Measurements from ENCODE around the gene CACNA1B. TPM values are rescaled to one million over a fixed set of nuclear protein-coding genes. Genes with fewer than 3 reads are reported as not detected.
"Not testable (repeated sequence)": the region's sequence is repeated elsewhere in the genome, so short reads cannot be mapped to it uniquely, and the experiment has no call there.

CACNA1B gene
- total and polyA plus RNA-seq, 2 of the 13 experiments (the other 11 are each of a cell fraction or from before 2014, with no cell fraction given): under 0.01 to 0.04 TPM

- no peak for TF ChIP-seq CREB1 (IDR thresholded peaks at IDR 0.05)
- no peak for TF ChIP-seq CREB1 (CRISPR knock-in tag; IDR thresholded peaks at IDR 0.05)
- TF ChIP-seq TCF7L2 (IDR thresholded peaks at IDR 0.05; ENCODE audit: low read depth, low read length): no peak
- no peak for TF ChIP-seq USF2 (IDR thresholded peaks at IDR 0.05; ENCODE audit: low read depth, low read length)
- TF ChIP-seq USF2 (CRISPR knock-in tag; IDR thresholded peaks at IDR 0.05; ENCODE audit: borderline replicate concordance): no peak
Observed at GRCh38 chr9:138105561-138106505, 228.3 kb downstream of the CACNA1B start (continued).

- H3K27me3 ChIP-seq (ENCODE audit: control insufficient read depth in 1 of 2, insufficient read depth in 2 of 2, low read length in 2 of 2); BruUV-seq (replicated peaks); CTCF ChIA-PET (ENCODE audit: low intra/inter-chr PET ratio, low total read pairs); H3K27ac ChIP-seq (ENCODE audit: extremely low read length, insufficient read depth, low read length); POLR2A ChIA-PET; H3K79me2 ChIP-seq (ENCODE audit: insufficient read depth, low read length); H3K9ac ChIP-seq (ENCODE audit: insufficient read depth, low read depth, low read length); H2AFZ ChIP-seq (ENCODE audit: low read length); ATAC-seq; FAIRE-seq; H3K4me1 ChIP-seq (ENCODE audit: insufficient read depth, low read length); H3K36me3 ChIP-seq (replicated peaks in 1 of 2; ENCODE audit: control insufficient read depth in 1 of 2, insufficient read depth in 2 of 2, low read length in 2 of 2); H3K4me3 ChIP-seq (replicated peaks in 1 of 3; ENCODE audit: insufficient read depth in 1 of 3, low read depth in 2 of 3, low read length in 3 of 3); H4K20me1 ChIP-seq (ENCODE audit: insufficient read depth, low read length); in situ Hi-C loops (cut with HindIII; ENCODE audit: extremely low pct_ligation_motif_present, low pct_unique_long_range_greater_than_20kb); intact Hi-C loops (cut with micrococcal nuclease; ENCODE audit: unreplicated experiment); H3K4me2 ChIP-seq (ENCODE audit: low read depth, low read length); H3K9me3 ChIP-seq (ENCODE audit: low read length); DNase-seq (ENCODE audit: low spot score): not testable (repeated sequence)
- 31% methylated on average over 3 of the region's 3 CpGs for WGBS (ENCODE audit: low lambda C conversion rate)
Observed at GRCh38 chr9:138107039-138107438, 229.5 kb downstream of the CACNA1B start.

All from HepG2 (cell line).